GM19455 (cell line): ENCODE data around the gene POFUT1.
A peak's percentile ranks its signal among the peaks of the same experiment; 100 is the strongest.
"Not testable (repeated sequence)": the region's sequence is repeated elsewhere in the genome, so short reads cannot be mapped to it uniquely, and the experiment has no call there.

Experiments
- ATAC-seq: cut with Tn5 transposase; IDR thresholded peaks from one replicate; pipeline ENCODE4 v1.9.1; 2021; ENCODE audit not compliant: unreplicated experiment

The POFUT1 gene

DNA sequence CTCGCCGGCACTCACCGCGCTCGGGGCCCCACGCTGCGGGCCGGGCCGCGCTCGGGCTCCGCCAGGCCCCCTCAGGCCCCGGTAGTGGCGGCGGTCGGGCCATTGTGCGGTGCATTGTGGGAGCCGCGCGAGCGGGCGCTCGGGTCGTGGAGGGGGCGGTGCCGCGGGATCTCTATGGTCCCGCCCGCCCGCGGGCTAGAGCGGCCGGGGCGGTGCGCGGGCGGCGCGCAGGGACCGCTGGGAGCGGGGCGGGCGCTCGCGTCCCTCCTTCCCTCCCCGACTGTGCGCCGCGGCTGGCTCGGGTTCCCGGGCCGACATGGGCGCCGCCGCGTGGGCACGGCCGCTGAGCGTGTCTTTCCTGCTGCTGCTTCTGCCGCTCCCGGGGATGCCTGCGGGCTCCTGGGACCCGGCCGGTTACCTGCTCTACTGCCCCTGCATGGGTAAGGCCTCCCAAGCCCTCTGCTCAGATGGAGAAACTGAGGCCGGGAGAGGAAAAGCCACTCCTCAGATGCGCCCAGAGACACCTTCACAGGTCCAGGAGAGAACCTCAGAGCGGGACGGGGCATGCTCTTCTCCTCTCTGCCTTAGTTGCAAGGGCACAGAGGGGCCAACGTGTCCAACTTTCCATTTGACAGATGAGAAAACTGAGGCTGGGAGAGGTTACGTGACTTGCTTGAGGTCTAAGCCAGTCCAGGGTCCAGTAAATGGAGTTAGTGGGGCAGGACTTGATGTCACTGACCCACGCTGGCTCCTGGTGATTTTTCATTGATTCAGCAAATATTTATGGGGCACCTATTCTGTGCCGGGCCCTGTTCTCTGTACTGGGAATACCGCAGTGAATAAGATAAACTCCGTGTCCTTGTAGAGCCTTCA is at the start of gene POFUT1, which contains the start of gene PLAGL2:
POFUT1 (plus strand) TSS at position 255 of the 873 bp plus-strand sequence; CDS start at position 317, 62 bp downstream.
PLAGL2 (minus strand) TSS at position 118 of the 873 bp plus-strand sequence. CDS start 5,565 bp downstream, outside the sequence.
- peak; percentile 84 for ATAC-seq

DNA sequence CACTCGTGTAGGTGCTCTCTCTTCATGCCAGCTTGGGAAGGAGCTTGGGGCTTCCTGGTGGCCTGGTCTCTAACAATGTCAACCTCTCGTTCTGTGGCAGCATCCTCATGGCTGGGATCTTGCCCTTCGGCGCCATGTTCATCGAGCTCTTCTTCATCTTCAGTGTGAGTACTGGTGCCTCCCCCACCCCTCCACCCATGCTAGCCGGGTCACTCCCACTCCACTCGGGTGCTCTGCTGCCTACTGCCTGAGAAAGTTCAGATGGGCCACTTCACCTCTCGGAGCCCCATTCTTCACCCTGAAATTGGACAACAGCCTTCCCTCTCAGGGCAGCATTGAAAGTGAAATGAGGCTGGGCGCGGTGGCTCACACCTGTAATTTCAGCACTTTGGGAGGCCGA is 49.3 kb upstream of the POFUT1 start:
- no peak for ATAC-seq

GRCh38 chr20:32158943-32159660 is 48.6 kb upstream of the POFUT1 start:
- no peak for ATAC-seq

GRCh38 chr20:32159766-32160221 is 47.9 kb upstream of the POFUT1 start:
- no peak for ATAC-seq

DNA sequence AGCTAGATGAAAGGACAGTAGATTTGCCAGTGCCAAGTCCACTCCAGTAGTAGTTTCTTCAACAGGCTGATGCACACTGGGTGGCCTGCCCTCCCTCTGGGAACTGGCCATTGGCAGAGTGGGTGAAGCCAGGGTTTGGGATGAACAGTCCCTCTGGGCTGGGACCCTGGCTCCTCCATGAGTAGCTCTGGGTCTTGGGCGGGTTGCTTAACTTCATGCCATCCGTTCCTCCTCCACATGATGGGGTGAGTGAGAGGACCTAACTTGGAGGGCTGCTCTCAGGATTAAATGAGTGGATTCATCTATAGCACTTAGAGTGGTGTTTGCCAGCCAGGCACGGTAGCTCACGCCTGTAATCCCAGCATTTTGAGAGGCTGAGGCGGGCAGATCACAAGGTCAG is 47.3 kb upstream of the POFUT1 start:
- no peak for ATAC-seq

DNA sequence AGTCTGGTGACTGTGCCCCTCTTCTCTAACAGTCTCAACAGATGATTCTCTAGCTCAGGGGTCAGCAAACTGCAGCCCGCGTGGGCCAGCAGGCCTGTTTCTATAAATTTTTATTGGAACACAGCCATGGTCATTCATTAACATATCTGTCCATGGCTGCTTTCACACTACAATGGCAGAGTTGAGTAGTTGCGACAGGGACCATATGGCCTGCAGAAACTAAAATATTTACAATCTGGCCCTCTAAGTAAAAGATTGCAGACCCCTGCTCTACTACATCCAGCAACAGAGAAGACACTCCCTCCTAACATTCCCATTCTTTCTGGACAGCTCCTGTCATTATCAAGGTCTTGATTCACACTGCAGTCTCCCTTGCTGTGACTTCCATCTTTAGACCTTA is 45.3 kb upstream of the POFUT1 start:
- no peak for ATAC-seq

DNA sequence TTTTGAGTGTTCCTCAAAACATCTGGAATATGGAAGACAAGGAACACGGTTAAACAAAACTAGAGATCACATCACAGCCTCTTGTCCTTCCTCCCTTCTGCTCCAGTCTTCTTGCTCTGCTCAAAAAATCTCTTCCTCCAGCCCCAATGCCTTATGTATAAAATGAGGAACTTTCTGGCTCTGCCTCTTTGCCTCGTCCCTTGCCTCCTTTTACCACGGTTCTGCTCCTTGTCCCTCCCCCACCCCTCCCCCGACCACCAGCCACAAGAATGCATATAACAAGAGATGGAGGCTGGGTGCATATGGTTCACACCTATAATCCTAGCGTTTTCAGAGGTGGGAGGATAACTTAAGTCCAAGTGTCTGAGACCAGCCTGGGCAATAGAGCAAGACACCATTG is 43.7 kb upstream of the POFUT1 start:
- no peak for ATAC-seq

DNA sequence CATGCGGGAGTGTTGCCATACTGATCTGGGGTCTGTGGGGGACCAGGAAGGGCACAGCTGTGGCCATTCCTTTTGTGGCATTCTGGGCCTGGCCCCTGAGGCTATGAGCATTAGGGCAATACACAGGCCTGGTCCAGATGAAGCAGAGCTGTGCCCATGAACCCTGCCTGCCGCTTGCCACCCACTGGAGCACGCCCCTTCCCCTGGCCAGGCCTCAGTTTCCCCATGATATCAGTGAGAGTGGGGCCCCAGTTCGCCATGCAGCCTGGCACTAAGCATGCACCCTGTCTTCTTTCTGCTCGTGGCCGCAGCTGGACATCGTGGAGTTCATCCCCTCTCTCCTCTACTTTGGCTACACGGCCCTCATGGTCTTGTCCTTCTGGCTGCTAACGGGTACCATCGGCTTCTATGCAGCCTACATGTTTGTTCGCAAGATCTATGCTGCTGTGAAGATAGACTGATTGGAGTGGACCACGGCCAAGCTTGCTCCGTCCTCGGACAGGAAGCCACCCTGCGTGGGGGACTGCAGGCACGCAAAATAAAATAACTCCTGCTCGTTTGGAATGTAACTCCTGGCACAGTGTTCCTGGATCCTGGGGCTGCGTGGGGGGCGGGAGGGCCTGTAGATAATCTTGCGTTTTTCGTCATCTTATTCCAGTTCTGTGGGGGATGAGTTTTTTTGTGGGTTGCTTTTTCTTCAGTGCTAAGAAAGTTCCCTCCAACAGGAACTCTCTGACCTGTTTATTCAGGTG is 42.5 kb upstream of the POFUT1 start:
- ATAC-seq, result no peak

DNA sequence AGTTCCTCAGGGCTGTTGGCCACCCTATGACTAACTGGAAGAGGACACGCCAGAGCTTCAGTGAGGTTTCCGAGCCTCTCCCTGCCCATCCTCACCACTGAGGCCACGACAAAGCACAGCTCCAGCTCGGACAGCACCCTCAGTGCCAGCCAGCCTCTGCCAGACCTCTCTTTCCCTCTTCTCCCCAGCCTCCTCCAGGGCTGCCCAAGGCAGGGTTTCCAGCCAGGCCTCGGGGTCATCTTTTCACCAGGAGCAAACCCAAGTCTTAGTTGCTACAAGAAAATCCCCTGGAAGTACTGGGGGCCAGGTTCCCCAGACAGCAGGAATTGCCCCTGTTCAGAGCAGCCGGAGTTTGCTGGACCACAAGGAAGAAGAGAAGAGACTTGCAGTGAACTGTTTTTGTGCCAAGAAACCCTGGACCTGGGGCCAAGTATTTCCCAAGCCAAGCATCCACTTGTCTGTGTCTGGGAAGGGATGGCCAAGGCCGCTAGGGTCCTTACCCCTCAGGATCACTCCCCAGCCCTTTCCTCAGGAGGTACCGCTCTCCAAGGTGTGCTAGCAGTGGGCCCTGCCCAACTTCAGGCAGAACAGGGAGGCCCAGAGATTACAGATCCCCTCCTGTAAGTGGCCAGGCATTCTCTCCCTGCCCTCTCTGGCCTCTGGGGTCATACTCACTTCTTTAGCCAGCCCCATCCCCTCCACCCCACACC is 41.7 kb upstream of the POFUT1 start:
- no peak for ATAC-seq

- no peak for ATAC-seq
Observed at GRCh38 chr20:32167552-32167951, 40.1 kb upstream of the POFUT1 start.

GRCh38 chr20:32168184-32168910 is 39.3 kb upstream of the POFUT1 start:
- ATAC-seq, result no peak

- ATAC-seq, result not testable (repeated sequence)
Observed at GRCh38 chr20:32177696-32178095, 30.0 kb upstream of the POFUT1 start.

GRCh38 chr20:32179515-32179914 is 28.2 kb upstream of the POFUT1 start:
- ATAC-seq, result no peak

- ATAC-seq, result no peak
Observed at GRCh38 chr20:32179934-32180333, 27.7 kb upstream of the POFUT1 start.

- ATAC-seq, result no peak
Observed at GRCh38 chr20:32181606-32182005, 26.1 kb upstream of the POFUT1 start.

DNA sequence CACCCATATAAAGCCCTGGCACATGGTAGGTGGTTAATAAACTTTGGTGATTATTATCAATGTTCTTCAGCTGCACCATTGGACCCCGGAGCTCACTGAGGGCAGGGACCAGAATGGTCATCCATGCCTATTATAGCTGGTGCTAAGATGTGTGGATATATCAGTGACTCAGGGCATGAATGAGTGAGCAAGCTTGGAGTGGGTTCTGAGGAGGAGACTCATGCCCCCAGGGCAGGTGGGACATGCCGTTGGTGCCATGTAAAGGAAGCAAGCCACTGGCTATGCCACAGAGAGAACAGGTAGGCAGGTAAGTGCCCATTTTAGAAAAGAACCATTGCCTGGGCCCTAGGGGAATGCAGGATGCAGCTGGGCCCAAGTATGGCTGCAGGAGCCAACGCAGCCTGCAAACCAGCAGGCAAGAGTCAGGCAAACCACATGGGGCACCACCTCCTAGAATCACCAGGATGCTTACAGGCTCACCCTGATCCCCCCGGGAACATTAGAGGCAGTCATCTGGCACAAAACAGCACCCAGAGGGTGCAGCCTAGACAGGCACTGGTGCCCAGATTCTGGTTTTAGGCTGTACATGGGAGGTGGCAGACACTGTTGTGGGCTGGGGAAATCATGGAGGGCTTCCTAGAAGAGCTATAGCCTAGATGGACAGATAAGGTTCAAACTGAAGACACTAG is 23.6 kb upstream of the POFUT1 start:
- ATAC-seq, result no peak

GRCh38 chr20:32184961-32185603 is 22.6 kb upstream of the POFUT1 start:
- ATAC-seq, result no peak

DNA sequence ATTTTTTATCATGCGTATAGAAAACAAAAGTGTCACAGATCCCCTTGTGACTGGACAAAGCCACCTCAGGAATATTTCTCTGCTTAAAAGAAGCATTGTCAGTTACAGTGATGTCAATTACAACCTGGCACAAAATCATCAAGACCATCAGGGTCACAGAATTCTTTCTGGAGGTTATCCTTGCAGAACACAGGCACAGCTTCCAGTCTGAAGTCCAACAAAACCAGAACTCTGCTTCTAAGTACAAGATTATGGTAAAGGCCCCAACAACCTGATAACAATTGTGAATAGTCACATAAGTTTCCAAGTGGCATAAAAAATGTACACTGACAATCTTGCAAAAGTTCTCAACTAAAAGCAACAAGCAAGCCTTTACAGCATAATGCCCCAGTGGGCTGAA is 21.2 kb upstream of the POFUT1 start:
- no peak for ATAC-seq
